K562 (cell line): ENCODE measurements around the gene PARS2. TPM values are rescaled to one million over a fixed set of nuclear protein-coding genes. Genes with fewer than 3 reads are reported as not detected.

ENCODE experiments used
- ATAC-seq: fragments of 200-7000 bp; cut with Tn5 transposase; 3 replicates; pipeline ENCODE4 v1.9.1; 2020; ENCODE audit warnings: moderate library complexity
- BruUV-seq: library from RNA; stranded (reverse); fragments of 400-500 nt; replicated peaks from 2 replicates; lab custom pipeline; 2021; lab: Mats Ljungman, UMichigan
- CTCF ChIA-PET: fragments of 300-600 bp; formaldehyde crosslinking; extraction: SDS; loops from one replicate; lab custom pipeline; 2021; ENCODE audit warnings: low intra/inter-chr PET ratio; lab: Yijun Ruan, JAX
- POLR2A ChIA-PET: fragments of 300-600, 350-650 bp; sonication (Branson Sonifier 250); formaldehyde crosslinking; extraction: SDS; loops from one replicate; lab custom pipeline; 2021; ENCODE audit warnings: antibody characterized with exemption, inconsistent platforms; lab: Yijun Ruan, JAX
- DNase-seq, 4 experiments: peaks; one replicate each; pipeline versions ENCODE4 v3.0.0 to v3.0.0-alpha.2; 2011 to 2018; ENCODE audit warnings: low spot score in 3 of 4, mixed read lengths in 3 of 4; ENCODE audit errors: extremely low read depth in 1 of 4
- FAIRE-seq: peaks from 2 replicates; lab custom pipeline; 2011; peaks lifted over from hg19 to GRCh38; lab: Jason Lieb, UNC
- H2AFZ ChIP-seq: 2 replicates; pipeline ENCODE4 v1.6.0; 2011; ENCODE audit warnings: low read depth, low read length, control low read depth, inconsistent platforms
- H3K27ac ChIP-seq: fragments of 200-600 bp; 3 replicates; pipeline ENCODE4 v1.8.0; 2011; ENCODE audit warnings: low read depth, mild to moderate bottlenecking, control low read depth, inconsistent platforms, low read length, moderate library complexity, mixed read lengths; ENCODE audit errors: extremely low read depth
- H3K27me3 ChIP-seq, 2 experiments: fragments of 300-600 bp in 1 of 2; 2 replicates in 1 of 2; 3 replicates in 1 of 2; pipeline versions ENCODE4 v1.6.0 to v1.8.0; 2011; ENCODE audit warnings: inconsistent platforms in 2 of 2, low read length in 2 of 2, mild to moderate bottlenecking in 1 of 2, mixed read lengths in 1 of 2, moderate library complexity in 1 of 2; ENCODE audit not compliant: control insufficient read depth in 2 of 2, insufficient read depth in 2 of 2
- H3K36me3 ChIP-seq: fragments of 300-600 bp; 3 replicates; pipeline ENCODE4 v1.8.0; 2011; ENCODE audit warnings: mild to moderate bottlenecking, low read length, inconsistent platforms; ENCODE audit not compliant: control insufficient read depth, insufficient read depth
- H3K4me1 ChIP-seq, 2 experiments: fragments of 200-600 bp in 1 of 2; replicated peaks in 1 of 2; 2 replicates in 1 of 2; 3 replicates in 1 of 2; pipeline versions ENCODE4 v1.5.1 to v1.8.0; 2011; ENCODE audit warnings: inconsistent platforms in 2 of 2, low read length in 2 of 2, mild to moderate bottlenecking in 1 of 2, mixed read lengths in 1 of 2, moderate library complexity in 1 of 2; ENCODE audit not compliant: control insufficient read depth in 2 of 2, insufficient read depth in 2 of 2
- H3K4me2 ChIP-seq: 2 replicates; pipeline ENCODE4 v1.6.1; 2011; ENCODE audit warnings: low read length, control low read depth, inconsistent platforms, mixed read lengths; ENCODE audit not compliant: insufficient read depth
- H3K4me3 ChIP-seq: fragments of 200-600 bp; sonication (generic), shearing (Covaris generic); 2 replicates; pipeline ENCODE4 v1.5.1; 2016; ENCODE audit warnings: control low read depth, inconsistent platforms
- H3K79me2 ChIP-seq: fragments of 200-600 bp; 3 replicates; pipeline ENCODE4 v1.8.0; 2011; ENCODE audit warnings: low read length, inconsistent platforms; ENCODE audit not compliant: control insufficient read depth, insufficient read depth
- H3K9ac ChIP-seq, 2 experiments: 2 replicates each; pipeline versions ENCODE4 v1.6.0 to v1.6.1; 2011; ENCODE audit warnings: low read depth in 2 of 2, low read length in 2 of 2, control low read depth in 1 of 2, inconsistent platforms in 1 of 2, mild to moderate bottlenecking in 1 of 2, mixed read lengths in 1 of 2; ENCODE audit not compliant: insufficient read depth in 1 of 2
- H3K9me1 ChIP-seq: one replicate; pipeline ENCODE4 v1.6.0; 2011; ENCODE audit warnings: inconsistent platforms, mild to moderate bottlenecking, low read length, moderate library complexity; ENCODE audit not compliant: control insufficient read depth, insufficient read depth
- H3K9me3 ChIP-seq: replicated peaks from 2 replicates; pipeline ENCODE4 v1.5.1; 2011; ENCODE audit warnings: low read depth, low read length, inconsistent platforms; ENCODE audit not compliant: control insufficient read depth, insufficient read depth
- H4K20me1 ChIP-seq: replicated peaks from 2 replicates; pipeline ENCODE4 v1.6.1; 2011; ENCODE audit warnings: low read length, inconsistent platforms, mixed read lengths; ENCODE audit not compliant: control insufficient read depth, insufficient read depth
- BCOR ChIP-seq: fragments of 450-650 bp; IDR thresholded peaks from 2 replicates; pipeline ENCODE4 v1.6.1; 2016
- CEBPB ChIP-seq: fragments of 450-650 bp; IDR thresholded peaks from 2 replicates; pipeline ENCODE4 v1.6.1; 2016; ENCODE audit warnings: missing genetic modification characterization, missing compliant biosample characterization
- EWSR1 ChIP-seq: fragments of 450-650 bp; IDR thresholded peaks from 2 replicates; pipeline ENCODE4 v1.6.1; 2018; ENCODE audit warnings: borderline replicate concordance, mild to moderate bottlenecking, low read depth, moderate library complexity; ENCODE audit not compliant: partially characterized antibody
- GTF2E2 ChIP-seq: fragments of 200-800 bp; sonication (Bioruptor generic); IDR thresholded peaks from 2 replicates; pipeline ENCODE4 v1.6.1; 2016; ENCODE audit warnings: missing genetic modification characterization, missing compliant biosample characterization
- KLF16 ChIP-seq: IDR thresholded peaks from 2 replicates; pipeline ENCODE4 v1.6.1; 2016; ENCODE audit warnings: antibody characterized with exemption
- RFX1 ChIP-seq: fragments of 450-650 bp; IDR thresholded peaks from 2 replicates; pipeline ENCODE4 v1.6.1; 2016; ENCODE audit warnings: mild to moderate bottlenecking, moderate library complexity
- ZC3H11A ChIP-seq: IDR thresholded peaks from 2 replicates; pipeline ENCODE4 v1.6.1; 2012; ENCODE audit warnings: low read depth, low read length, improper control_type of control experiment
- WGBS: fragments of 100-300 bp; shearing (Covaris generic); methylation state at CpG from one replicate; pipeline ENCODE4 v1.1.6; 2016; ENCODE audit warnings: low coverage, mixed read lengths; ENCODE audit not compliant: insufficient coverage; ENCODE audit errors: missing lambda C conversion rate; 5-methylcytosine and 5-hydroxymethylcytosine counted together
- in situ Hi-C: fragments of 300-500 bp; cut with MboI; formaldehyde crosslinking; loops from 4 replicates; pipeline ENCODE4 v1.15.0; 2018; ENCODE audit warnings: inconsistent platforms, mixed read lengths
- intact Hi-C: fragments of 100-400 bp; cut with micrococcal nuclease; formaldehyde crosslinking; loops from 2 replicates; pipeline ENCODE4 v1.14.2; 2022
- polyA plus RNA-seq, 8 experiments: library from polyadenylated mRNA; depleted of rRNA in 4 of 8; stranded (reverse) in 5 of 8; unstranded in 3 of 8; fragments of >200 nt; fragmentation: Nextera tagmentation in 2 of 8; fragmentation: Illumina TruSeq in 1 of 8; extraction: Ambion mirVana in 2 of 8; extraction: Trizol in 1 of 8; gene quantifications; 2 replicates each; pipeline versions ENCODE4 v1.2.1 to v1.2.3, GENCODE V29; 2011 to 2014; ENCODE audit warnings: inconsistent platforms in 1 of 8, missing spikeins in 1 of 8
- total RNA-seq, 7 experiments: library from RNA; depleted of rRNA in 6 of 7; stranded (reverse); fragments of >200 nt in 6 of 7; fragmentation: Illumina TruSeq in 2 of 7; extraction: Trizol in 2 of 7; gene quantifications; 2 replicates each; pipeline versions ENCODE4 v1.2.1 to v1.2.3, GENCODE V29; 2011 to 2021; ENCODE audit warnings: low replicate concordance in 1 of 7
- TF ChIP-seq, protein P1 (sequence below): fragments of 250-450 bp; sonication (Bioruptor Pico); IDR thresholded peaks from 2 replicates; pipeline ENCODE4 v1.4.0; 2020; ENCODE audit warnings: mild to moderate bottlenecking, moderate library complexity
- TF ChIP-seq, protein P2 (sequence below): fragments of 450-650 bp; IDR thresholded peaks from 2 replicates; pipeline ENCODE4 v1.6.1; 2016; ENCODE audit warnings: low read depth, mild to moderate bottlenecking, moderate library complexity

PARS2 gene
- total and polyA plus RNA-seq, 9 of the 15 experiments (the other 6 are each of a cell fraction or from before 2014, with no cell fraction given), result 6.3 to 12.4 (median 7.9) TPM

GRCh38 chr1:54781023-54781723 lies 16.9 kb upstream of the PARS2 start:
- Histone ChIP-seq H3K27ac (no peak overlapping the region), H3K4me3 (no peak overlapping the region), H3K9me1 (no peaks in the 10 kb centered on the region), H3K9ac (no peak overlapping the region), H3K4me2 (no peak overlapping the region), H3K27me3 (peaks cover 32 to 33% of the 10 kb centered on the region in 2 experiments), H3K9me3 (no peaks in the 10 kb centered on the region), H4K20me1 (no peaks in the 10 kb centered on the region), H3K79me2 (no peaks in the 10 kb centered on the region), H2AFZ (no peak overlapping the region), H3K4me1 (peaks cover 0 to 9% of the 10 kb centered on the region in 2 experiments; a peak in 3 of 5 replicates), H3K36me3 (no peaks in the 10 kb centered on the region)
- intact Hi-C loops, result no loop called here
- TF ChIP-seq CEBPB (peak; percentile 62), EWSR1 (no peak)
- ATAC-seq (no peak), DNase-seq (no peak), FAIRE-seq (no peak)
- CTCF ChIA-PET, result no interaction called here
- BruUV-seq, result no TSS peak
- WGBS, result 35% methylated on average over 60 of the region's 74 CpGs
- in situ Hi-C loops, result no loop called here
- POLR2A ChIA-PET, result interaction anchor here (2.4 kb wide), 1 partner anchor 16 kb away, joined by 9 read pairs; no protein-coding TSS in a partner anchor

DNA sequence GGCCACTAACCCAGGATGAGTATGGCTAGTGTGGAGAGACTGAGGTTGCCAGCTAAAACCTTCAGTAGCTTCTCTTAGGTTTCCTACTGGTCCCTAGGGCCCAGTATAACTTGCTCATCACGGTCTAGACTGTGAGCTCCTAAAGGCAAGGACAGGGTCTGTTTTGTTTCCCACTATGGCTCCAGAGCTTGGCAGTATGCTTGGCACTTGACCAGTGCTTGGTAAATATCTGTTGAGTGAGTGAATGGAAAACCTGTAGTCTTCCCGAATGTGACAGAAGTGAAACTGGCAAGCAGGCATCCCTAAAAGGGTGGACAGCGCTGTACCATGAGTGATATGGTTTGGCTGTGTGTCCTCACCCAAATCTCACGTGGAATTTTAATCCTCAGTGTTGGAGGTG lies 13.1 kb upstream of the PARS2 start:
- H3K9me1 ChIP-seq, result no peaks in the 10 kb centered on the region
- no peak overlapping the region for H3K4me3 ChIP-seq
- no peak overlapping the region for H3K9ac ChIP-seq
- ChIA-PET CTCF (no interaction called here), POLR2A (interaction anchor here (0.6 to 1.9 kb wide), 4 partner anchors 11 to 227 kb away, joined by 3 to 9 read pairs (median 4); no protein-coding TSS in a partner anchor)
- H3K4me2 ChIP-seq, result no peak overlapping the region
- ATAC-seq (no peak), FAIRE-seq (no peak), DNase-seq (no peak)
- H3K27ac ChIP-seq, result no peak overlapping the region
- no peak overlapping the region; the same call in 1 of the 2 replicates for H2AFZ ChIP-seq
- no peaks in the 10 kb centered on the region for H4K20me1 ChIP-seq
- in situ Hi-C loops, result no loop called here
- no peaks in the 10 kb centered on the region for H3K36me3 ChIP-seq
- H3K4me1 ChIP-seq, result peaks cover 5 to 9% of the 10 kb centered on the region in 2 experiments; a peak in 4 of 5 replicates
- H3K79me2 ChIP-seq, result no peaks in the 10 kb centered on the region
- peaks cover 21% of the 10 kb centered on the region in 2 experiments; a peak in 4 of 5 replicates for H3K27me3 ChIP-seq
- 3% methylated on average over 4 of the region's 4 CpGs for WGBS
- no TSS peak for BruUV-seq
- intact Hi-C loops, result no loop called here
- no peaks in the 10 kb centered on the region; the same call in 1 of the 2 replicates for H3K9me3 ChIP-seq
- TF ChIP-seq ZC3H11A (no peak), BCOR (no peak), RFX1 (no peak), KLF16 (no peak), GTF2E2 (tag) (no peak)
- TF ChIP-seq, protein P1, sequence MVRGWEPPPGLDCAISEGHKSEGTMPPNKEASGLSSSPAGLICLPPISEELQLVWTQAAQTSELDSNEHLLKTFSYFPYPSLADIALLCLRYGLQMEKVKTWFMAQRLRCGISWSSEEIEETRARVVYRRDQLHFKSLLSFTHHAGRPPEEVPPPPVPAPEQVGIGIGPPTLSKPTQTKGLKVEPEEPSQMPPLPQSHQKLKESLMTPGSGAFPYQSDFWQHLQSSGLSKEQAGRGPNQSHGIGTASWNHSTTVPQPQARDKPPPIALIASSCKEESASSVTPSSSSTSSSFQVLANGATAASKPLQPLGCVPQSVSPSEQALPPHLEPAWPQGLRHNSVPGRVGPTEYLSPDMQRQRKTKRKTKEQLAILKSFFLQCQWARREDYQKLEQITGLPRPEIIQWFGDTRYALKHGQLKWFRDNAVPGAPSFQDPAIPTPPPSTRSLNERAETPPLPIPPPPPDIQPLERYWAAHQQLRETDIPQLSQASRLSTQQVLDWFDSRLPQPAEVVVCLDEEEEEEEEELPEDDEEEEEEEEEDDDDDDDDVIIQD (CRISPR knock-in tag), result no peak
- TF ChIP-seq, protein P2, sequence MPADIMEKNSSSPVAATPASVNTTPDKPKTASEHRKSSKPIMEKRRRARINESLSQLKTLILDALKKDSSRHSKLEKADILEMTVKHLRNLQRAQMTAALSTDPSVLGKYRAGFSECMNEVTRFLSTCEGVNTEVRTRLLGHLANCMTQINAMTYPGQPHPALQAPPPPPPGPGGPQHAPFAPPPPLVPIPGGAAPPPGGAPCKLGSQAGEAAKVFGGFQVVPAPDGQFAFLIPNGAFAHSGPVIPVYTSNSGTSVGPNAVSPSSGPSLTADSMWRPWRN, result no peak
